HG02759 (cell line): Measurements from ENCODE around the gene TWIST1.

Experiments
- ATAC-seq: cut with Tn5 transposase; IDR thresholded peaks from one replicate; pipeline ENCODE4 v1.9.1; 2021; ENCODE audit warnings: mild to moderate bottlenecking, moderate library complexity; ENCODE audit not compliant: unreplicated experiment

The TWIST1 gene

GRCh38 chr7:19113855-19114550 is 3.4 kb downstream of the TWIST1 start:
- ATAC-seq, result no peak

GRCh38 chr7:19113002-19113350 is 4.5 kb downstream of the TWIST1 start:
- ATAC-seq, result no peak

GRCh38 chr7:19112274-19113001 is 5.0 kb downstream of the TWIST1 start:
- no peak for ATAC-seq

GRCh38 chr7:19111474-19112273 is 5.8 kb downstream of the TWIST1 start:
- no peak for ATAC-seq

- no peak for ATAC-seq
Measured at GRCh38 chr7:19110776-19111175, 6.7 kb downstream of the TWIST1 start.

GRCh38 chr7:19110026-19110730 is 7.3 kb downstream of the TWIST1 start:
- no peak for ATAC-seq

- ATAC-seq, result no peak
Measured at GRCh38 chr7:19109000-19109946, 8.2 kb downstream of the TWIST1 start.

GRCh38 chr7:19107356-19108146 is 9.9 kb downstream of the TWIST1 start:
- no peak for ATAC-seq

GRCh38 chr7:19107081-19107355 is 10.4 kb downstream of the TWIST1 start:
- ATAC-seq, result no peak

GRCh38 chr7:19106241-19107080 is 11.0 kb downstream of the TWIST1 start:
- ATAC-seq, result no peak

- ATAC-seq, result no peak
Measured at GRCh38 chr7:19105546-19105945, 11.9 kb downstream of the TWIST1 start.

- no peak for ATAC-seq
Measured at GRCh38 chr7:19104811-19105210, 12.6 kb downstream of the TWIST1 start.

GRCh38 chr7:19102884-19103283 is 14.6 kb downstream of the TWIST1 start:
- no peak for ATAC-seq

GRCh38 chr7:19101909-19102308 is 15.5 kb downstream of the TWIST1 start:
- no peak for ATAC-seq

GRCh38 chr7:19101472-19101871 is 16.0 kb downstream of the TWIST1 start:
- no peak for ATAC-seq

GRCh38 chr7:19099924-19100323 is 17.5 kb downstream of the TWIST1 start:
- ATAC-seq, result no peak

GRCh38 chr7:19099194-19099593 is 18.2 kb downstream of the TWIST1 start:
- ATAC-seq, result no peak

- ATAC-seq, result no peak
Measured at GRCh38 chr7:19098510-19098909, 18.9 kb downstream of the TWIST1 start.
